PFSK-1 (cell line): ENCODE results near the gene LRRFIP2.

Source experiments
- POLR2AphosphoS5 ChIP-seq: IDR thresholded peaks from 2 replicates; pipeline ENCODE4 v1.6.1; 2012; ENCODE audit warnings: low read depth, mild to moderate bottlenecking, control low read depth, low read length, moderate library complexity
- REST ChIP-seq, 2 experiments: IDR thresholded peaks; 2 replicates each; pipeline versions ENCODE4 v1.6.1 to v1.8.0; 2011 to 2012; ENCODE audit warnings: low read depth in 2 of 2, low read length in 2 of 2, control low read depth in 1 of 2, inconsistent platforms in 1 of 2, mild to moderate bottlenecking in 1 of 2, moderate library complexity in 1 of 2; ENCODE audit not compliant: insufficient read depth in 1 of 2

- no peak for TF ChIP-seq REST (IDR thresholded peaks at IDR 0.05; ENCODE audit: insufficient read depth in 1 of 2, low read depth in 2 of 2, low read length in 2 of 2)
- no peak for TF ChIP-seq POLR2AphosphoS5
These were observed 36.9 kb downstream of the LRRFIP2 start for GRCh38 chr3:37137516-37137915.
